ENCODE measurements around the gene SEMA4C.
A peak's percentile ranks its signal among the peaks of the same experiment; 100 is the strongest.

DNA sequence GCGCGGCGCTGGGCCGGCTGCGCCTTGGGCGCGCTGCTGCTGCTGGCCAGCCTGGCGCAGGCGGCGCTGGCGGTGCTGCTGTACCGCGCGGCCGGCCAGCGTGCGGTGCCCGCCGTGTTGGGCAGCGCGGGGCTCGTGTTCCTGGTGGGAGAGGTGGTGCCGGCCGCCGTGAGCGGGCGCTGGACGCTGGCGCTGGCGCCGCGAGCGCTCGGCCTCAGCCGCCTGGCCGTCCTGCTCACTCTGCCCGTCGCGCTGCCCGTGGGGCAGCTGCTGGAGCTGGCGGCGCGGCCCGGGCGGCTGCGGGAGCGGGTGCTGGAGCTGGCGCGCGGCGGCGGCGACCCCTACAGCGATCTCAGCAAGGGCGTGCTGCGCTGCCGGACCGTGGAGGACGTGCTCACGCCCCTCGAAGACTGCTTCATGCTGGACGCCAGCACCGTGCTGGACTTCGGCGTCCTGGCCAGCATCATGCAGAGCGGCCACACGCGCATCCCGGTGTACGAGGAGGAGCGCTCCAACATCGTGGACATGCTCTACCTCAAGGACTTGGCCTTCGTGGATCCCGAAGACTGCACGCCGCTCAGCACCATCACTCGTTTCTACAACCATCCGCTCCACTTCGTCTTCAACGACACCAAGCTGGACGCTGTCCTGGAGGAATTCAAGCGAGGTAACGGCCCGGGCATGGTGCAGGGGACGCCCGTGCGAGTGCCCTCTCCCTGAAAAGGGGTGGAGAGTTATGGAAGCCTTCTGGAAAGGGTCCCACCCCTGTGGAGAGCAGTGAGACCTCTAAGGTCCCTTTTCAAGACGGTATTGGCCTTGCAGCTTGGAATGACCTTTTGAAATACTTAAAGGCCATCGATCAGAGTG, 52.8 kb downstream of the SEMA4C start:
- TF ChIP-seq CTCF (IDR thresholded peaks at IDR 0.05) (peak; percentile 3), EZH2 (IDR thresholded peaks at IDR 0.05) (no peak), EZH2phosphoT487 (IDR thresholded peaks at IDR 0.05) (no peak)

Measured in neural progenitor cell (in vitro differentiated cells).